Ovary (tissue), 9 donors: Measurements from ENCODE around the gene PIK3AP1. TPM values are rescaled to one million over a fixed set of nuclear protein-coding genes. Genes with fewer than 3 reads are reported as not detected.

Experiments
- DNase-seq, 5 donors: peaks; one replicate each; pipeline ENCODE4 v3.0.0-alpha.2; 2019 to 2020
- H3K27ac ChIP-seq, 2 donors: fragments of 200-600 bp; one replicate each; pipeline versions ENCODE4 v1.5.1 to v1.8.0; 2019 to 2022
- H3K27me3 ChIP-seq: fragments of 200-600 bp; one replicate; pipeline ENCODE4 v1.8.0; 2022
- H3K36me3 ChIP-seq: fragments of 200-600 bp; sonication (generic); one replicate; pipeline ENCODE4 v1.5.1; 2019
- H3K4me1 ChIP-seq: one replicate; pipeline ENCODE4 v1.8.1; 2013; ENCODE audit warnings: mild to moderate bottlenecking, moderate library complexity; ENCODE audit not compliant: insufficient read depth
- H3K4me3 ChIP-seq: fragments of 200-600 bp; sonication (generic); one replicate; pipeline ENCODE4 v1.5.1; 2017
- H3K9me3 ChIP-seq, 2 donors: fragments of 200-600 bp in 1 of 2; sonication (generic) in 1 of 2; one replicate each; pipeline versions ENCODE4 v1.5.1 to v1.8.1; 2013 to 2019; ENCODE audit warnings: mild to moderate bottlenecking in 1 of 2, moderate library complexity in 1 of 2
- EP300 ChIP-seq: sonication (generic); formaldehyde crosslinking; IDR thresholded peaks from one replicate; pipeline ENCODE4 v1.6.1; 2017; ENCODE audit warnings: antibody characterized with exemption
- POLR2A ChIP-seq: fragments of 450-650 bp; IDR thresholded peaks from one replicate; pipeline ENCODE4 v1.6.1; 2017; ENCODE audit warnings: antibody characterized with exemption, mild to moderate bottlenecking, moderate library complexity
- WGBS, 3 donors: extraction: QIAGEN DNeasy Blood & Tissue Kit in 1 of 3; methylation state at CpG; one replicate each; pipeline versions ENCODE4 v1.1.5 to v1.1.7; 2013 to 2017; 5-methylcytosine and 5-hydroxymethylcytosine counted together
- intact Hi-C, 4 donors: fragments of 100-400 bp; cut with DNase I; formaldehyde crosslinking; loops; one replicate each; pipeline versions ENCODE4 v1.11.0 to v1.15.1; 2022 to 2023
- polyA plus RNA-seq, 2 donors: library from polyadenylated mRNA; stranded (reverse); fragments of 200-250 nt in 1 of 2; fragments of 350-450 nt in 1 of 2; fragmentation: Illumina TruSeq in 1 of 2; extraction: RNeasy Lipid Tissue Mini Kit (QIAGEN cat#74804) in 1 of 2; gene quantifications; one replicate each; pipeline ENCODE4 v1.2.3, GENCODE V29; 2013 to 2014
- total RNA-seq, 7 donors: library from RNA; depleted of rRNA in 2 of 7; stranded (reverse); fragments of >200 nt in 2 of 7; fragmentation: NEBNext Ultra II Directional in 3 of 7; extraction: Animal tissue kit (Norgen Biotek cat#: 25700) in 3 of 7; gene quantifications; one replicate each; pipeline versions ENCODE4 v1.1.0 to v1.2.4, GENCODE V29; 2016 to 2023
- TF ChIP-seq, protein P1 (sequence below), 3 donors: fragments of 450-650 bp in 2 of 3; fragments of 200-600 bp in 1 of 3; IDR thresholded peaks; one replicate each; pipeline versions ENCODE4 v1.5.1 to v1.8.0; 2016 to 2022; ENCODE audit warnings: antibody characterized with exemption in 3 of 3, mild to moderate bottlenecking in 1 of 3
- donor health status: DM: no; HTN: no; CAD: no; lungs with moderate emphysema.
- donor health status: DM: no; HTN: no; CAD: no.
- donor health status: Bipolar disorder and iron deficiency.
- donor health status: DM: yes; HTN: yes; CAD: no.
- donor health status: DM: no; HTN: no; CAD: no.
- donor health status: DM: yes; HTN: yes; CAD: no.

The PIK3AP1 gene
- total and polyA plus RNA-seq, 9 donors: 2.5 to 14.2 (median 7.8) TPM

DNA sequence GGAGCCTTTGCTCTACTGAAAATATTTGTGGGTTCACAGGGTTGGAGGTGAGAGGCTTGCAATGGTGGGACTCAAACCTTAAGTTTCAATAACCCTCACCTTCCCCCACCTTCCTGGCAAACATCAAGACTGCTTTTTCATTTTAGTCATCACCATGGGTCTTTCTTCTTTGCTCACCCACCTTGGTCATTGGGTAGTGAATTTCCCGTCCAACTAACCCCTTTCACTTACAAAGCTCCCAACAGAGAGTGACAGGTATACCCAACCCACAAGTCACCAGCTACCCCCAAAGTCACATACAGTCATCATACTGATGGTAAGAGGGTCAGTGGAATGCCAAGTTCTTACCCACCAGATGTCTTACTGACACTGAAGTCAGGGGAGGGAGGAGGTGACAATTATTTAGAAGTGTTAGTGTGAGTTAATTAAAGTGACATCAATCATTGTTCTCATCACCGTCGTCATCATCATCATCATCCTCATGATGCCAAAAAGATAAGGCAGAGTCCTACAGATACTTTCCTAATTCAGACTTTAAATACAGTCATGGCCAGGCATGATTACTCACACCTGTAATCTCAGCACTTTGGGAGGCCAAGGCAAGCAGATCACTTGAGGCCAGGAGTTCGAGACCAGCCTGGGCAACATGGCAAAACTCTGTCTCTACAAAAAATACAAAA, 49.0 kb downstream of the PIK3AP1 start:
- no peaks in the 10 kb centered on the region for H3K36me3 ChIP-seq
- intact Hi-C loops: no loop called here
- H3K9me3 ChIP-seq: no peaks in the 10 kb centered on the region
- no peaks in the 10 kb centered on the region for H3K27me3 ChIP-seq
- no peak for DNase-seq
- 69 to 79% (median 75%) methylated on average over 4 of the region's 4 CpGs for WGBS, 3 donors
- no peak for TF ChIP-seq POLR2A
- TF ChIP-seq, protein P1, sequence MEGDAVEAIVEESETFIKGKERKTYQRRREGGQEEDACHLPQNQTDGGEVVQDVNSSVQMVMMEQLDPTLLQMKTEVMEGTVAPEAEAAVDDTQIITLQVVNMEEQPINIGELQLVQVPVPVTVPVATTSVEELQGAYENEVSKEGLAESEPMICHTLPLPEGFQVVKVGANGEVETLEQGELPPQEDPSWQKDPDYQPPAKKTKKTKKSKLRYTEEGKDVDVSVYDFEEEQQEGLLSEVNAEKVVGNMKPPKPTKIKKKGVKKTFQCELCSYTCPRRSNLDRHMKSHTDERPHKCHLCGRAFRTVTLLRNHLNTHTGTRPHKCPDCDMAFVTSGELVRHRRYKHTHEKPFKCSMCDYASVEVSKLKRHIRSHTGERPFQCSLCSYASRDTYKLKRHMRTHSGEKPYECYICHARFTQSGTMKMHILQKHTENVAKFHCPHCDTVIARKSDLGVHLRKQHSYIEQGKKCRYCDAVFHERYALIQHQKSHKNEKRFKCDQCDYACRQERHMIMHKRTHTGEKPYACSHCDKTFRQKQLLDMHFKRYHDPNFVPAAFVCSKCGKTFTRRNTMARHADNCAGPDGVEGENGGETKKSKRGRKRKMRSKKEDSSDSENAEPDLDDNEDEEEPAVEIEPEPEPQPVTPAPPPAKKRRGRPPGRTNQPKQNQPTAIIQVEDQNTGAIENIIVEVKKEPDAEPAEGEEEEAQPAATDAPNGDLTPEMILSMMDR (IDR thresholded peaks at IDR 0.05): no peak
- TF ChIP-seq EP300: no peak
- H3K4me1 ChIP-seq: peaks cover 33% of the 10 kb centered on the region
- peak overlapping the region in 1 of 2 donors; percentile 39 for H3K27ac ChIP-seq
- no peak overlapping the region for H3K4me3 ChIP-seq

DNA sequence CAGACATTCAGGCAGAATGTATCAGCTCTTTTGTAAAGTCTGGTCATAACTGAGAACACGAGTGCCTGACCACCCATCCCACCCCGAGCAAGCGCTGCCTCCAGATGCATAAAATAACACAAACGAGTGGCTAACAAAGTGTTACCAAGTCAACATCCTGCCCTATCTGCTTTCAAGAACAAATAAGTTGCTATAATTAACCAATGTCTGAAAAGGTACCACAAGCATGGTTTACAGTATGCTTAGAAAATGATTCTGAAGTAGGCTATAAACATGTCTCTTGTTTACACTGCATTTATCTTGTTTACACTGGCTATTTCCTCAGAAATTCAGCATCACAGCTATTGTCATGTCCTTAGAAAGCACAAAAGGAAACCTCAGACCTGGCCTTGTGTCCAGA, 49.5 kb downstream of the PIK3AP1 start:
- WGBS, 3 donors: 4 to 25% (median 15%) methylated on average over 4 of the region's 4 CpGs

DNA sequence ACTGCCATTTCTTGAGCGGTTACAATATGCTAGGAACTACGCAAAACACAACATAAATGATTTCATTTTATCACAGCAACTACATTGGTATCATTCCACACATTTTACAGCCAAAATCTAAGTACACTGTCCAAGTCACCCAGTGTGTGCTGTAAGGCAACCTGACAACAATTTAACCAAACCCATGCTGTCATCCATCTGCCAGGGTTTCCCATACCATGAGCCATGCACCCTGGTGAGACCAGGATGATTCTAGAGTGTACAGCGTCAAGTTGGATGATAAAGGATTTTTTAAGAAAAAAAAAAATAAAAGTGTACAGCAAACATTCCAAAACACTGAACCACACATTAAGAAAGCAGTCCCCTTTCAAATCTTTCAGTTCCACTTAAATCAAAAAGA, 52.9 kb downstream of the PIK3AP1 start:
- 23 to 51% (median 29%) methylated on average over 3 of the region's 3 CpGs for WGBS, 3 donors
- Histone ChIP-seq H3K27ac (no peak overlapping the region), H3K36me3 (no peaks in the 10 kb centered on the region), H3K9me3 (no peaks in the 10 kb centered on the region), H3K4me1 (peaks cover 9% of the 10 kb centered on the region), H3K4me3 (no peak overlapping the region), H3K27me3 (no peaks in the 10 kb centered on the region)
- no peak for DNase-seq
- TF ChIP-seq, protein P1 (IDR thresholded peaks at IDR 0.05): no peak
- no peak for TF ChIP-seq POLR2A
- TF ChIP-seq EP300: no peak
- intact Hi-C loops: no loop called here

More for the DNA sequence above, 49.5 kb downstream of the PIK3AP1 start:
- DNase-seq: no peak
- H3K36me3 ChIP-seq: no peaks in the 10 kb centered on the region
- H3K4me1 ChIP-seq: peaks cover 28% of the 10 kb centered on the region
- H3K27me3 ChIP-seq: no peaks in the 10 kb centered on the region
- H3K9me3 ChIP-seq: no peaks in the 10 kb centered on the region
- no peak overlapping the region for H3K4me3 ChIP-seq
- H3K27ac ChIP-seq: peak overlapping the region in 1 of 2 donors; percentile 39
- intact Hi-C loops: no loop called here
- TF ChIP-seq, protein P1 (IDR thresholded peaks at IDR 0.05): no peak
- TF ChIP-seq EP300 (no peak), POLR2A (no peak)

DNA sequence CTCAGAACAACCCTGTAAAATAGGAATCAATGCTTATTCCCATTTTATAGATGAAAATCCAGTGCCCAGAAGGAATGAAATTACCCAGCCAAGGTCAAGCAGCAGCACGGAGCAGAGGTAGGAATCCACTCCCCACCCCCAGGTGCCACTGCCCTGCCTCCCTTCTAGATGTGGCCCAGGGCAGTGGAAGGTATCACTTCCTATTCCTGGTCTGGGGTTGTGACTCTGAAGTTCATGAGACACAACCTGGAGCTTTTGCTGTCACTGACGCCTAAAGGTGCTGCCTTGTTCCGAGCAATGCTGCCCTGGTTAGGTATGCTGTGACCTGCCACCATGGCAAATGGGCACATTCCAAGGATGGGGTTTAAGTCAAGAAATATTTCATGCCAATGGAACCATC, 53.6 kb downstream of the PIK3AP1 start:
- peaks cover 9% of the 10 kb centered on the region for H3K4me1 ChIP-seq
- no peak overlapping the region for H3K27ac ChIP-seq
- H3K4me3 ChIP-seq: no peak overlapping the region
- WGBS, 3 donors: 83 to 90% (median 88%) methylated on average over 3 of the region's 3 CpGs
- intact Hi-C loops: no loop called here
- H3K36me3 ChIP-seq: no peaks in the 10 kb centered on the region
- no peaks in the 10 kb centered on the region for H3K27me3 ChIP-seq
- no peak for DNase-seq
- no peaks in the 10 kb centered on the region for H3K9me3 ChIP-seq
- TF ChIP-seq, protein P1 (IDR thresholded peaks at IDR 0.05): no peak
- TF ChIP-seq EP300: no peak
- no peak for TF ChIP-seq POLR2A
